Measurements from ENCODE around the gene MGLL.
"Not testable (repeated sequence)": the region's sequence is repeated elsewhere in the genome, so short reads cannot be mapped to it uniquely, and the experiment has no call there.

MGLL gene

DNA sequence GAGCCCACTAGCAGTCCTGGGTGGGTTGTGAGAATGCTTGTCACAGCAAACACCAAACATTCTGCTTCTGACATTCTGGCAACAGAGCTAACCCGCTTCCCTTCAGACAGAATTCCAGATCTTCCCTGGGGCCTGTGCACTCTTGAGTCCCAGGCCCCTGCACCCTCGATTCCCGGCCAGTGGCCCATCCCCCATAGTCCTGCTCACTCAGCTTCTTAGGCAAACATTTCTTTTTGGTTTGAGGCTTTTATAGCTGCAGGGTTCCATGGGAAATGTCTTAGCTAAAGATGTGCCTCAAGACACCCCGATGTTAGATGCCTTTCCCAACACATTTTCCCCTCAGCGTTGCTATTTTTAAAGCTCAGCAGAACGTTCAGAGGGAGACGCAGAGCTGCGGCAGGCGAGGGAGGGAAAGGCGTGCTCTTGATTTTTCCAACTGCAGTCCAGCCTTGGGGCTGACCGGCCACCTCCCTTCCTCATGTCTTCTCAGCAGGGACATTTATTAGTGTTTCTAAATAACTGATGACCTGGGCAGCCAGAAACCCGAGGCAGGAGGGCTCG is 114.4 kb downstream of the MGLL start:
- no peak for DNase-seq (ENCODE audit: low spot score)

DNA sequence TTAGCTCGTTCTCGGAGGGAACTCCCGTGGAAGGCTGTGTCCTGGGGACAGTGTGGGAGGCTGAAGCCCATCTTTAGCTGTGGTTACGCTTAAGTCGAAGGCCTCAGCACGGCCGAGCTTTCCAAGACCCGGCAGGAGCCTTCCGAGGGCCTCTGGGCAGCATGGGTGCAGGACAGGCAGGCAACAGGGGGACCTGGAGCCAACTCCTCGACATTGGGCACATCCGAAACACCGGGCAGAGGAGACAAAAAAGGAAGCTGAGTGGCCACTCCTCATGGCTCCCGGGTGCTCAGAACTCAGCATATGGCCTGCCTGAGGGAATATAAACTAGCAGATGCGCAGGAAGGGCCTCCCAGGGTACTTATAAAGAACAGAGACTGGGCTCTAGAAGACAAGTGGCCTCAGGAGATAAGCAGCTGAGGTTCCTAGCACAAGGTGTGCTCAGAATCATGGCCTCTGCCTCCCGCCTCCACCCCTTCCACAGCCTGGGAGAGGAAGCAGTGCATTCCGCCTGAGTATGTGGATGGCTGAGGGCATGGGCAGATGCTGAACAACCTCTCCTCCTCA is 115.4 kb downstream of the MGLL start:
- no peak for DNase-seq (ENCODE audit: low spot score)

DNA sequence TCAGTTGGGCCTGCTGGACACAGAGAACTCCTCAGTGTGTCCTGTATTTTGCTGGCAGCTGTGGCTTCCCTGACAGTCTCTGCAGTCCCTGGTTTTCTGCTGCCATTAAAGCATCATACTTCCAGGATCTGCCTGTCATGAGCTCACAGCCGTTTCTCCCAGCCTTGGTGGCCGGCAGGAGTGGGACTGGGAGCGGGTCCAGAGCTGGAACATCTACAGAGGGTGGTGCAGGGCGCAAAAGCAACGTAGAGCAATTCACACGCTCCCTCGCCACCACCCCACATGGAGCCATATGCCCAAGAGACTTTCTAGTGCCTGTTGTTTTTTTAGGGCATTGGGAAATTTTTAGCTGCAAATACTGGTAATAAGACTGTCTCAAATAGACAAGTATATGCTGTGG is 116.0 kb downstream of the MGLL start:
- DNase-seq (ENCODE audit: low spot score) = no peak

DNA sequence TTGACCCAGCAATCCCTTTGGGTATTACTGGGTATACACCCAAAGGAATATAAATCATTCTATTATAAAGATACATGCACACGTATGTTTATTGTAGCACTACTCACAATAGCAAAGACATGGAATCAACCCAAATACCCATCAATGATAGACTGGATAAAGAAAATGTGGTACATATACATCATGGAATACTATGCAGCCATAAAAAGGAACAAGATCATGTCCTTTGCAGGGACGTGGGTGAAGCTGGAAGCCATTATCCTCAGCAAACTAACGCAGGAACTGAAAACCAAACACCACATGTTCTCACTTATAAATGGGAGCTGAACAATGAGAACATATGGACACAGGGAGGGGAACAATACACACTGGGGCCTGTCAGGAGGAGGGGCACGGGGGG is 117.5 kb downstream of the MGLL start:
- DNase-seq (ENCODE audit: low spot score) = not testable (repeated sequence)

DNA sequence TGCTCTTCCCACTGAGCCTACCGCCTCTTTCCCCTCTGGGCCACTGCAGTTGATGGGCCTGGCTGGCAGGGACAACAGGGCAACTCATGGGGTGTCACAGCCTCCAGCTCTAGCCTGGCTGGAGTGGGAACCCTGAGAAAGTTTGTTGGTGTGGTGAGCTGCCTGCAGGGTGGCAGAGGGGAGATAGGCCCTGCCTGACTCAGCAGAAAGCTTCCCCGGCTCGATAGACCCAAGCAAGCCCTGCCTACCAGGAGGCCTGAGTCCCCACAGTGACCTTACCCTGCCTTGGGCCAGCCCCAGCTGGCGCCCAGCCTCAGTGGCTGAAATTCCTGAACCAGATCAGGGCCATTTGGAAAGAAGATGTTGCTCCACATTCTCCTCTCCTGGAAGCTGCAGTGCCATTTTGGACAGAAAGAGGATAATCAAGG is 120.2 kb downstream of the MGLL start:
- no peak for DNase-seq (ENCODE audit: low spot score)

DNA sequence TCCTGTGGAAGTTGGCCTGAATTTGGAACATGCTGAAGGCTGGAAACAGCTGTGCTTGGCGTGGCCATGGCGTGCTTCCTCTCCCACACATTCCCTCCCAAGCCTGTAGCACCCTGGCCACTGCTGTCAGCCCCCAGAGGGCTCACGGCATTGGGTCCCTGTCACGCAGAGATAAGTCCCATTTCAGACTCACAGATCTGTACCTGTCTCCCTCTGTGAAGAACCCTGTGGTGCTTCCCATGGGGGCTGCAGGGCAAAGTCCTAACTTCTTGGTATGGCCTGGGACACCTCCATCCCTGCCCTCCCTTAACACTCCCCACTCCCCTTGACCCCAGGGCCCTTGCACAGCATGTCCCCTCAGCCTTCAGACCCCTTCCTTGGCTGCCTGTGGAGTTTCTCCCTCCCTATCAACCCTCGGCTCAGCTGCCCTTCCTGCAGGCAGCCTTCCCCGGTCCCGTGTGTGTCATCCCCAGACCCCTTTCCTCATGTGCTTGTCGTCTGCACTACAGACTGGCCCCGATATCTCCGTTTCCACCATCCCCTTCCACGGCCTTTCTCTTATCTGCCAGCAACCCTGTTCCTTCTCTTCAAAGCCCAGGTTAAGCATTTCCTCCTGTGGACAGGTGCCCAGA is 120.9 kb downstream of the MGLL start:
- DNase-seq (ENCODE audit: low spot score) = no peak

DNA sequence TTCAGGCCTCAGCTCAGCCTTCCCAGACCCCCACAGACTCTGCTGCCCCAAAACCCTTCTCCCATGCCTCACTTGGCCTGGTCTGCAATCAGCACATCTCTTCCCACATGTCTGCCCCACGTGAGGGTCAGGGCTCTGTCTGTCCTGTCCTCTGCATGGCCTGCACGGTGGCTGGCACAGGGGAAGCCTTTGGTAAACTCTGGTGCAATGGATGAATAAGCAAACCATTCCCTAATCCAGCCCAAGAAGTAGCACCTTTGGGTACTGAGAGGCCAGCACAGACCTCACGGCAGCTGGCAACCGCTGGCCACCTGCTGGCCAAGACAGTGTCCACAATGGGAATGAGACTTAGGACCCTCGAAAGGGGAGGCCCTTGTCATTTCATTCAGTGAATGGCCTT is 121.9 kb downstream of the MGLL start:
- no peak for DNase-seq (ENCODE audit: low spot score)

DNA sequence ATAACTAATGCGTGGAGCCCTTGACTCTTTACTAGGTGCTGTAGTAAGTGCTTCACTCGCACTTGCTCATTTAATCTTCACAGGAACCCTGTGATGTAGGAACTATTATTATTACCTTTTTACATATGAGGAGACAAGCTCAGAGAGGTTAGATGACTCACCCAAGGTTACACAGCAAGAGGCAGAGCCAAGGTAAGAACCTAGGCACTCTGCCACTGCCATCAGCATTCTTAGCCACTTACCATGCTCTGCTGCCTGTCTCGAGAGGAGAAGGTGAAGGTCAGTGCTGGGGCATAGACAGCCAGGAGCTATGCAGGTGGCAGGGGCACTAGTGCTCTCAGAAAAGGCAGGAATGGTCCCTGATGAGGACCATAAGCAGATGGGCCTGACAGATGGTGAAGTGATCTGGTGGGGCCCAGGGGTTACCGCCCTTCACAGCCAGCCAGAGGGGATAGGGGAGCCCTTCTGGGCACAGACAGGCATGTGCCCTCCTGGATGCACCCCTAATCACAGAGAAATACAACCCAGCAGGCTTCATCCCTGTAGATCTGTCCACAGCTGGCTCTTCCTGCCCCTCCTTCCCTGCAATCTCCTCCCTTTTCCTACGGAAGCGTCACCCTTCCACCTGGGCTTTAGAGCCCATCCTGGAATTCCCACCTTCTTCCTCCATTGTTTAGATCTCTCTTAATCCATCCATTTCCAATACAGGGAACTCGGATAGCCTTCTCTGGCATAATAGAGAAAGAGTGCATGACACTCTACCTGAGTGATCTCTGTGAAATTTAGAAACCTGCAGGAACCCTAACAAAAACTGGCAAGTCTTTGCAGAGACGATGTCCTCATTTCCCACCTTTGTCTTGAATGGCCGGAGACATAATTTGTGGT is 122.7 kb downstream of the MGLL start:
- DNase-seq (ENCODE audit: low spot score) = no peak

DNA sequence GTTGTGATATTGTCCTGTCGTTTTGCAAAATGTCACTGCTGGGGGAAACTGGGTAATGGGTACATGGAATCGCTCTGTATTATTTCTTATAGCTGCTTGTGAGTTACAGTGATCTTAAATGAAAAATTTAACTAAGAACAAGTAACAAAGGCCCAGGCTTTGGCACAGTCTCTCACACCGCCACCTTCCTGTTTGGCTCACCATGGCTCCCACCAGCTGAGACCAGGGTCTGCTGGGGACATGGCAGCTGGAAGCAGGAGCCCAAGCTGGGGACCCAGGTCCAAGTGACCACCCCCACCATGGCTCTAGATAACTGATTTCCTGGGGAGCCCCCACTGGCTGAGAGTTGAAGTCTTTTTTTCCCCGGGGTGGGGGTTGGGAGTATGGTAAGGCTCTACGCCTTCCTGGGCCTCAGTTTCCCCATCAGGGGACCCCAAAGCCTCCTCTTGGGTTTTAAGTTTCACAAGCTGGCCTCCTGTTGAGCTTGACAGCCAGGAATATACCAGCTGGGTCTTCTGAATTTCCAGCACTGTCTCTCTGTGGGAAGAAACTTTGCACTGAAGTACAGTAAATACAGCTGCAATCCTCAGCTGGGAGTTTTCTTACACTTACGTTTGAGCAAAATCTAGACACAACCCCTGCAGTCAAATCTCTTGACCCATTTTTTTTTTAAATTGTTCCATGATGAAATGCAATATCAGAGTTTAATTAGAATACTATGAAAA is 123.5 kb downstream of the MGLL start:
- DNase-seq (ENCODE audit: low spot score) = no peak

DNA sequence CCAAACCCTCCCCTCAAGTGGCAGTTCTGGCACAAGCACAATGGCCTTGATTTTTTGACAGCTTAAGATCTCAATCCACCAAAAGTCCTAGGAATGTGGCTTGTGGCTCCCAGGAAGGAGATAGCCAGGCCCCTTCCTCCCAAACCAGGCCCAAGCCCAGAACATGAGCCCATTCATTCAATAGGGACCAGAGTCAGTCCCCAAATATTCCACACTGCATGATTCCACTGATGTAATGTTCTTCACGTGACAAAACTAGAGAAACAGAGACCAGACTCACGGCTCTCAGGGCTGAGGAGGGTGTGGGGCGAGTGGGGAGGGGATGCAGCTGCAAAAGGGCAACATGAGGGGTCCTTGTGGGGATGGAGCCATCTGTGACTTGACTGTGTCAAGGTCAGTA is 124.0 kb downstream of the MGLL start:
- no peak for DNase-seq (ENCODE audit: low spot score)

DNA sequence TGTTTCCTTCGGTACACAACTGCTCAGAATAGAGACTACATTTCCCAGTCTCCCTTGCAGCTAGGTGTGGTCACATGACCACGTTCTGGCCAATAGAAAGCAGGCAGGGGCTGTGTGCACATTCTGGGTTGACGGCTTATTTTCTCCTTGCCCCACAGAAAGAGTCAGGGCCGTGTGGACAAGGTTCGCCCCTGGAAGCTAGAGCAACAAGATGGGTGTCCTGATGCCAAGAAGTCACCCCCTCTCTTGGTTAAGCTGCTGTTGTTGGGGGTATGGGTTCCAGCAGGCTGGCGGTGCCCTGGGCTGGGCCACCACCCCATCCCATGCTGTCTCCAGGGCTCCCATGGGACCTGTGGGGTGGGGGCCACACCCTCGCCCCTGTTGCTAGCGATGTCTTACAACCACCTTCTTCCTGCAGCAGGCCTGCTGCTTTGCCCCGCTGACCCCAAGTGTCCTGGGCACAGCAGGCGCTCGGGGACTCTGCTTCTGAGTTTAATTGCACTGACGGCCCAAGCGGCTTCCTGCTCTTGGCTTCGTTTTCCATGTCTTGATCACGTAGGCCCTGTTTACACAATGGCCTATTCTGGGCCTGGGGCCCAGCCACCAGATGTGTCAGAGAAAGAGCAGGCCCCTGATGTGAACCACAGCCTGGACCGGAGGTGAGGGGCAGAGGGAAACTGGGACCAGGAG is 124.6 kb downstream of the MGLL start:
- DNase-seq (ENCODE audit: low spot score) = peak; percentile 60

DNA sequence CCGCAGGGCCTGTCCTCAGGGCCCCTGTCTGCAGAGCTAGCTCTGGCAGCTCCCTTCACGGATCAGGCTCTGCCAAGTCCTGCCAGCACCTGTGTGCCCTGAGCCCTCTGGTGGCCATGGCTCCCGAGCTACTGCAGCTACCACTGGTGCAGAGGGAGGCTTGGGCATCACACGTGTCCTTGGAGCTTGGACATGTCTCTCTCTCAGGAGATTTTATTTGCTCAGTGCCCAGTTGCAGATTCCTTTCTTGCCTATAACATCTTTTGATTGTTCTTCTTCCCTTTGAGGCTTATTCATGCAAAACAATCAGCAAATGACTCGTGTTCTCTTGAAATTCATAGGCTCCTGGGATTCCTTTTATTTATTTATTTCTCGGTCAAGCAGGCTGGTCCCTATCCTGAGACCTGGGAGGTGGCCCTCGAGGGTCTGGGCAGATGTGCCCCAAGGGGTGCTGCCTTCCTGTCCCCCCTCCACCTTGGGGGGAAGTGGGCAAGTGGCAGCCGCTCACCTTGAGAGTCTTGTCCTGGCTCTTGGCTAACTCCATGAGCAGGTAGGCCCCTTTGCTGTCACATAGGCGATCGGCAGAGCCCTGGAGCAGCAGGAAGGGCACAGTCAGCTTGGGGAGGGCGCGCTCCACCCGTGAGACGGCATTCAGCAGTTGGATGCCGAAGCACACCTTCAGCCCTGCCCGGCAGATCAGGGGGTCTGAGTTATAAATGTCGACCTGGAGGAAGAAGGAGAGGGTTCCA is 127.7 kb downstream of the MGLL start:
- DNase-seq (ENCODE audit: low spot score) = peak; percentile 43

DNA sequence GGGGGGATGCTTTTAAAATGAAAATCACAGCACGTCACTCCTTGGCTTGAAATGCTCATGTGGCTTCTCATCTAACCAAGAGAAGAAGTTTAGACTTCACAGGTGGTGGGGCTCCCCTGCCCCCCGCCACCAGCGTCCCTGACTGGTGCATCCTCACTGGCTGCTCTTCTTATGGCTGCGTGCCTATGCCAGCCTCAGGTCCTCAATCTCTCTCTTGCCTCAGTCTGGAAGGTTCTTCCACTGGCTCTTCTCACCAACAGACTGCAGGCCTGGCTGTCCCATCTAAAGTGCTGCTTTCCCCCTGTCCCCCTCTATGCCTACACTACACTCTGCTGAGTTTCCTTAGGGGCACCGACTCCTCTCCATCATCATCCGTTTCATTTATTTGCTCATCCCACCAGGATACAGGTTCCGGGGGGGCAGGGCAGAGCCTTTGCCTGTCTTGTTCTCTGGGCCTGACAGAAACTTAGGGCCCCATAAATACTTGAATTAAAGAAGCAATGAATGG is 128.9 kb downstream of the MGLL start:
- DNase-seq (ENCODE audit: low spot score) = no peak

DNA sequence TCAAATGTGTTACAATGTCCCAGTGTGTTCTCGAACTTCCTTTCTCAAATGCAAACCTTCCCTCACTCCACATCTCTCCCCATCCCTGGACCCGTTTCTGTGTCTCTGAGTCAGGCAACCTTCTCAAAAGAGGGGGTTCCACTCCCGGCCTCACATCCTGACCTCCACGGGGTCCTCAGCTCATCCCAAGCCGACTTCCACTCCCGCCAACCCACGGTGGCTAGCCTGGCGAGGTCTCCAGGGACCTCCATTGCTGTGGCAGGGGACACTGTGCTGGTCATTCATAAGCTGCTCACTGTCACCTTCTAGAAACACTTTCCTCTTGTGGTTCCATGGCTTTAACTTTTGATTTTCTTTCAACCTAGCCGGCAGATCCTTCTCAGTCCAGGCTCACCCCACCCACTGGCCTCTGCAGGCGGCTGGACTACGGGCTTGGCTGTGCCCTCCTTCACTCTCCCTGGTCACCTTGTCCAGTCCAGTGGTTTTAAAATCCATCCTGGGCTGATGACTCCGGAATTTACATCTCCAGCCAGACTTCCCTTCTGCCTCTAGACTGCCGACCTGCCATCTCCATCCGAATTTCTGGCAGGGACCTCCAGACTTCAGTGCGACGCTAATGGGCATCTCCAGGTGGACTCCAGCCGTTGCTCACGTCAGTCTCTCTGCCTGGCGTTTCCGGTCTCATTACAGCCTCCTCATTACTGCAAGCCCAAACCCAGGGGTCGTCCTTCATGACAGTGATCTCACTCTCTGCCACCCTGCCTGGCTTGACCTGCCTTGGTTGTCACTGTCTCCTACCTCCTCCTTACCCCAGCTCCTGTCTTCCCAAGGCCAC is 129.6 kb downstream of the MGLL start:
- DNase-seq (ENCODE audit: low spot score) = no peak

DNA sequence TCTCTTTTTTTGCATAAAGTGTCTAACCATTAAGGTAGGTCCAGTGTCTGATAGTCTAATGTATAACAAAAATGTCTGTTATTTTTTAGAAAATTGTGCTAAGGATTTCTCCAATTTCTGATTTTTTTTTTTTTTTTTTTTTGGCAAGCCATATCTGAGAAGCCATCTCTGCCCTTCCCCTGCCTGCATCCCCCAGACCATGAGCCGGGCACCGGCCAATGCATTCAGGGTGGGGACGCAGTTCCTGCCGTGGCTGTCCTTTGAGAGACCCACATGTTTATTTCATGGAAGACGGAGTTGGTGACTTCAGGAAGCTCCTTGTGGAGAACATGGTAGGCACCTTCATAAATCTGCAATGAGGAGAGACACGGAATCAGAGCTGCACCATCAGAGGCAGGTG is 130.3 kb downstream of the MGLL start:
- no peak for DNase-seq (ENCODE audit: low spot score)

DNA sequence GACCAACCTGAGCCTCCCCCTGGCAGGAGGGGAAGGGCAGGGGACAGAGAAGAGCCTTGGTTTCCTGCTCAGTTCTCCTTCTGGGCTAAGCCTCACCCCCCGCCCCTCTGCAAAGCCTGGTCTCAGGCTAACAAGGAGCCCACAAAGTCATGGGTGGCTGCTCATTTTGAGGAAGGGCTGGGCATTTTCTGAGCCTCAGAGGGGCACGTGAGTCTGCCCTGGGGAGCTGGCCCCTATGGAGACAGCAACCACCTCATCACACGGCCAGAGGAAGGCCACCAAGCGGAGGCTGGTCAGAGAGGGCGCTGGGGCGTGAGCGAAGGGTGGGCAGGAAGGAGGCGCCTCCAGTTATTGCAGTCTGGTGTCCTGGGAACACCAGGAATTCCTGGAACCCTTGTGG is 130.8 kb downstream of the MGLL start:
- DNase-seq (ENCODE audit: low spot score) = no peak

DNA sequence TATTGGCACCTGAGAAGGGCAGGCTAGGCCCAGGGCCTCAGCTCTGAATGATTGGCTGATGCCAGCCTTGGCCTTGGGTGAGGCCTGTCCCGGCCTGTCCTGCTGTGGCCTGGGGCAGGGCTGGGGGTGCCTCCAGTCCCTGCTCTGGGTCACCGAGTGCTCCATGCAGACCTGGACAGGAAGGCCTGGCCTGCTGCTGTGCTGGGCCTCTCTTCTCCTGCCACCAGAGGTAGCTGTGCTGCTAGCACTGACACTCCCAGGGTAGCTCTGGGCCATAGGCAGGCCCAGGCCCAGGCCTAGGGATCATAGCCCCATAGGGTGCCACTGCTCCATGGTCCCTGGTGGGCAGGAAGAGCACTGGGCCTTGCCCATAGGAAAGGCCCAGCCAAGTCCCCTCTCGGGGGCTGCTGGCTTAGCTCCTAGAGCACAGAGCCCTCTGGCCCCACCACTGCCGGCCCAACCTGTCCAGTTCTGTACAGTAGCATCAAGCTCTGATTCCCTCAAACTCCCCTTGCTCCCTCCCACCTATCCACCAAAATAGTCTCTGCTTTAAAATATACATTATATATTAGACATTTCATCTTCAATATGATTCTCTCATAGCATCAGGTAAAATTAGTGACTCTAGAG is 131.4 kb downstream of the MGLL start:
- no peak for DNase-seq (ENCODE audit: low spot score)

DNA sequence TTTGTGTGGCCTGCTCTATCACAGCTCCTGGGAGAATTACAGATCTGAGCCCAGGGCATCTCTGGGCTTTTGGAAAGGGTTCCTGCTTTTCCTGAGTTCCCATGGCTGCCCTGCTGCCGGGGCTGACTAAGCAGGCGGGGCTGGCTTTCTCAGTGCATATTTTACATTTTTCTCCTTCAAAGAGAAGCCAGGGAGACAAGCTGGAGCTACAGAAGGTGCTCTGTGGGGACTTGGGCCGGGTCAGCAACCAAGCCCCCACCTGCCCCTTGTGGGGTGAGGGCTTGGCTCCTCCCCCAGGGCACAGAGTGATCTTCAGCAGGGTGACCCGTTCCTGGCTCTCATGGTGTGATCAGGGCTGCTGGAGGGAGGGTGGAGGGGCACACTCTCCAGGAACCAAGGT is 132.2 kb downstream of the MGLL start:
- DNase-seq (ENCODE audit: low spot score) = no peak

DNA sequence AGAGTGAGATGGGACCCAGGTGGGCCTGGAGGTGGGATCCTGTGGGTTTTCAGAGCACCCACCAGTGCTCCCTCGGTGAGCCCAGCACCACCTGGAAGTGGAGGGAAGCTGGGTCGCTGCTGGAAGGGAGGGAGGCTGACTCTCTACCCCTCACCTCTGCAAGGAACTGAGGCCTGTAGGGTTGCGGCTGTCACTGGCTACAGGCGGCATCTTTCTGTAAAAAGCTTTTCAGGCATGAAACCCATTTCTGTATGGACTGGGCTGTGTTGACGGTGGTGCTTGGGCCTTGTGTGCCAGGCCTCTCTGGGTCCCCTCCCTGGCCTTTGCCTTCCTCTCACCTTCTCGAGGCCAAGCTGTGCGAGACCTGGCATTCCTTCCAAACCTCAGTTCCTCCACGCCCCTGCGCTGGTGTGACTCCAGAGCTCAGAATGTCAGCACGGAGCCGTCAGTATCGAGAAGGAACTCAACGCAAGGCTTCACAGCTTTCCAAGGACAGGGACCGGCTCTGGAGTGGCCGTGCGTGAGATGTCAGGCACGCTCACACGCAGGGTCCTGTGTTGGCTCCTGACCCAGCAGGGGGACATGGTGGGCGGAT is 133.0 kb downstream of the MGLL start:
- no peak for DNase-seq (ENCODE audit: low spot score)
